GM18511 (cell line): ENCODE data around the gene DUSP22.
A peak's percentile ranks its signal among the peaks of the same experiment; 100 is the strongest.

Experiments
- ATAC-seq: cut with Tn5 transposase; IDR thresholded peaks from one replicate; pipeline ENCODE4 v1.9.1; 2021; ENCODE audit warnings: mild to moderate bottlenecking, moderate library complexity; ENCODE audit not compliant: unreplicated experiment

DUSP22 gene

DNA sequence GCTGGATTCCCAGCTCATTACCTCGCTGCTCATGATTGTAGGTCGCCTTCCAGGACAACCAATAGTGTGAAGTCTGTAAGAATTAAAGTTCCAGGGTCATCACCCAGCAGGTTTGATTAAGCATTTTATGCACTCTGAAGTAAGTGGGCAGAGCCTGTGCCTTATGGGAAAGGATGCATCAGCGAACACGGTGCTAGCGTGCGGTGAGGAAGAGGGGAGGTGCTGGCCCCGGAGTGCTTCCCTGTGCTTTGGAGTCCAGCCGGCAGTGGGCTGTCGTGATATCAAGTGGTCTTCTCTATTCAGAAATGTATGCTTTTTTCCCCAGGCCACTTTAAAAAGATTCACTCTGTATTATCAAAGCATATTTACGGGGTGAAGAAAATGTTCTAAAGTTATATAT, 16.0 kb downstream of the DUSP22 start:
- ATAC-seq, result no peak

DNA sequence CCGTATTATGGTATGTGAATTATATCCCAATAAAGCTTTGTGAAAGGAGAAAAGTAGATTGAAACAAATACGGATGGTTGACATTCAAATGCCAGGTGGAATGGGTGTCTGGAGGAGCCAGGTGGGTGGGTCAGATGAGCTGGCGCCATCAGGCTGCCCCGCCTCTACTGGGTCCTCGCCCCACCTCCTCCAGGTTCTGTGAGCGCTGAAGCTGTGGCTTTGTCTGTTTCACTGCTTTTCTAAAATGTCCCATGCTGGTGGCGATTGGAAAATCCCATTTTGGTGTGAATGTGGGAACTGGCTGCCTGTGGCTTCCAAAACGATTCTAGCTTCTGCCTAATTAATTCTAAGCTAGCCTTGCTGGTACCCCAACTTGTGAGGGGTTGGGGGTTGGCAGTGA, 16.5 kb downstream of the DUSP22 start:
- ATAC-seq, result no peak

DNA sequence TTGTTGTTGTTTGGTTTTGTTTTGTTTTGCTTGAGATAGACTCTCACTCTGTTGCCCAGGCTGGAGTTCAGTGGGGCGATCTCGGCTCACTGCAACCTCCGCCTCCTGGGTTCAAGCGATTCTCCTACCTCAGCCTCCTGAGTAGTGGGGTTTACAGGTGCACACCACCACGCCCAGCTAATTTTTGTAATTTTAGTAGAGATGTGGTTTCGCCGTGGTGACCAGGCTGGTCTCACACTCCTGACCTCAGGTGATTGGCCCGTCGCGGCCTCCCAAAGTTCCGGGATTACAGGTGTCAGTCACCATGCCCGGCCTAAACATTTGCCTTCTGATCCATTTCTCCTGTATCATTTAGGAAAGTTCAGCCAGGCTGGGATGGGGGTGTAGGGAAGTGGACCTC, 17.7 kb downstream of the DUSP22 start:
- ATAC-seq, result no peak

DNA sequence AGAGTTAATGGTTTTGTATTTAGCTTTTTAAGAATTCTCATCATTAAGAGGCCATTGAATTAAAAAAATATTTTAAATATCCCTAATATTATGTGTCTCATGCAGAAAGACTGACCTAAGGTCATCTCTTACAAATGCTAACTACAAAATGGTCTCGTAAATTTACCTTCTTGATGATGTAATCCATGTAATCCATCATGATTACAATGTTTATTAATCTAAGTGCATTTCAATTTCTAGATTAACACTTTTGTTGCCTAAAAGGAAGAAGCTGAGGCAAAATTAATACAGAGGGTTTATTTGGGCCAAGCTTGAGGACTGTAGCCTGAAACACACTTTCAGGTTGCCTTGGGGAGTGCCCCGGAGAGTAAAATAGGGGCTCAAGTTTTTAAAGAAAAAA, 18.4 kb downstream of the DUSP22 start:
- no peak for ATAC-seq

DNA sequence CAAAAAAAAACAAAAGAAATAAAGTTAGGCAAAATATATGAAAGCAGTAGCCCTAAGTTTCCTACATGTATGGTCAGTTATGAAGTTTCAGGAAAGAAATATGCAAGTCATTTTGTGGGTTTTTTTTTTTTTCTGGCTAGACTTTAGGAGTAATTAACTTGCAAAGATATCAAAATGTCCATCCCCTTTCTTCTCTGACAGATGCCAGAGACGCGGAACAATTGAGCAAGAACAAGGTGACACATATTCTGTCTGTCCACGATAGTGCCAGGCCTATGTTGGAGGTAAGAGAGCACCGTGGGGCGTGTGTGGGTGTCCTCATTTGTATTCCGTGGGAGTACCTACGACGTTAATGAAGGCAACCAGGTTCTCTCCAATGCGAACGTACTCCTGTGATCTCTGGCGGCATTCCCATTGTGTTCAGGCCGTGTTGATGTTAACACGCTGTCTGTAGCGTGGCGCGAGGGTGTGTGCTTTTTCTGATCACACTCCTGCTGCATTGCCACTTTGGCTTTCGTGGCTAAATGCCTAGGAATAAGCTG, 19.5 kb downstream of the DUSP22 start:
- no peak for ATAC-seq

DNA sequence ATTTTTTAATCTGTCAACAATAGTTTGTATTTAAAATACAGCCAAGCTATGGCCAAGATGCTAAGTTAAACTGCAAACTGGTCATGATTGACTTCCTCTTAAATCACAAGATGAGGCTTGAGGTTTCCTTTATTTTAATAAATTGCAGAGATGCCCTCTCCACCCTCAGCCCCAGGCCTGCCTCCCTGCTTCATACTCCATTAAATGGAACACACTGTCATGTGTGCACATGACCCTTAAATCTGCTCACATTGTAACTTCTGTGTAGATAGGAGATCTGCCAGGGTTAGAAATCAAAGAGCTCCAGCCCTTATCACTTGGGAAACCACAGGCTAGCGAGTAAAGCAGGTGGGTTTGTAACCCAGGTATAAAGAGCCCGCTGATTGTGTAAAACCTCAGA, 20.8 kb downstream of the DUSP22 start:
- ATAC-seq, result no peak

DNA sequence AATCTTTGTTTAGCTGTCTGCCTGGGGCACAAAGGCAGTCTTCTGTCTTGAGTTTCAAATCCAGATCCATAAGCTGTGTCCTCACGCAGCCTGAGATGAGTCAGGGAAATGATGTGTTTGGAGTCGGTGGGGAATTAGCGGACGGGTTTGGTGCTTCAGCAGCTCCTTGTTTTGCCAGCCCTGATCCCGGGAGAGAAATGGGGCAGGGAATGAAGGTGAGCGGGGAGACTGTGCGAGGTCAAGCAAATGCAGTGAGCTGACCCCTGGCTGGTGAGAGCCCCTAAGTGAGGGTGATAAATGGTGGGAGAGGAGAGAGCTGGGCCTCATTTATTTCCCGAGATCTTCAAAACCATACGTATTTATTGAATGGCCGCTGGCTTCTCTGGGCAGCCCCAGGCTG, 21.6 kb downstream of the DUSP22 start:
- ATAC-seq, result no peak

DNA sequence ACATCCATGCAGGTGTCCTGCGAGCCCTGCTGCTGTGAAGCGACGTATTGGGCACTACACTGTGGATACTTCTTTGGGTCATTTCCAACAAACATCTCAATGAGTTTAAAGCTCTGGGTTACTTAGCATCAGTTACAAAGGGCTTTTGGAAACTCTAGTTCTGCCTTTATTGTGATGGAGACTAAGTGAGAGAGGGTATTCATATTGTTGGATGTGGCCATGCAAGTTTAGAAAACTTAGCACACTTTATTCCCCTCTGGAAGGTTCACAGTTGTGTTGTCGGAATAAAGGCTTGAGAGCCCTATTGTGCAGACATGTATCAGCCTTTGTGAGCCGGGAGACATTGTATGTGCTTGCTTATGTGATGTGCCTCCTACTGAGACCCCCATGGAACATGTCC, 22.1 kb downstream of the DUSP22 start:
- ATAC-seq, result no peak

DNA sequence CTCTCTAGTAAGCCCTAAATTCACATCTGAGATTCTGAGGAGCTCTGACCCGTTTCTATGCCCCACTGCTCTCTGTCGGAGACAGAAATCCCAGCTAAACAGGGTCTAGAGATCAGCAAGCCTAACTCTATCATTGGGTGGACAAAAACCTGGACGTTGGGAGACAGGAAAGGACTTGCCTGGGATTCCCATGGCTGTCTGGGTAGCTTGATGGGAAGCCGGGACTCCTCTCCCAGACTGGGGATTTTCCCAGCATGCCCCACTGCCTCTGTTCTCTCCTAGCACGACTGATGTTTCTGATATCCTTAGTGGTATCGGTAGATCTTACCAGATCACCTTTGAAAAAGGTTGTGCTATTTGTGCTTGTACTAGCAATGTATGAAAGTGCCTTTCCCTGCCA, 22.9 kb downstream of the DUSP22 start:
- ATAC-seq, result no peak

DNA sequence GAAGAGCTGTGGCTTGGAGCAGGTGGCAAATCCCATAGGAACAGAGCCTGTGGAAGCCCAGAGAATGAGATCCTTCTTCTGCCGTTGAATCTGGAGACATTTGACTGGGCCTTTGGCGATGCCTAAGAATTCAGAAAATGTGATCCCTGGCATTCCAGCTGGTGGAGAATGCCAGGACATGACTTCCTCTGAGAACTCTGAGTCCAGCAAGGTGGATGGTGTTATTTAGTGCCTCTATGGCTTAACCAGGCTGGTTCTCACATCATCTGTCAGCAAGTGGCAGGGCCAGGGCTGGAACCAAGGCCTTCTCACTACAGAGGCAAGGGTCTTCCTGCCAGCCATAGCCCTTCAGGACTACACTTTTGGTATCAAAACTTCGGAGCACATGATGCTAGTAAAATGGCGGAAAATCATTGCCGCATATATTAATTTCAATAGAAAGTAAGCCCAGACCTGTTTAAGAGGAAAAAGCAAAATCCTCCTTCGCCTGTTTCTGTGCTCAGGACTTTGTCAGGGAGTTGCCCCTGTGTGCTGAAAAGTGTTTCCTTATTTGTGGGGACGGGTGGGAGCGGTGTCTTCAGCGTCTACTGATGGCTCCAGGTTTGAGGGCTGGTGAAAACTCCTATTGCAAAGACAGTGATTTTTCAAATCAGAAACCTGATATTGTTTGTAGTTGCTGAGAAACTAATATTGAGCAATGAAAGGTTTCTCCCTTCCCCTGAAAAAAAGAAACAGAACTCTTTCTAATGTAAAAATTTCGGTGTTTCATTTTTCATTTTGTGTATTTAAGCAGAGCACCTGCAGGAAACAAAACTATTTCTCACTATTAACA, 23.9 kb downstream of the DUSP22 start:
- ATAC-seq, result no peak

DNA sequence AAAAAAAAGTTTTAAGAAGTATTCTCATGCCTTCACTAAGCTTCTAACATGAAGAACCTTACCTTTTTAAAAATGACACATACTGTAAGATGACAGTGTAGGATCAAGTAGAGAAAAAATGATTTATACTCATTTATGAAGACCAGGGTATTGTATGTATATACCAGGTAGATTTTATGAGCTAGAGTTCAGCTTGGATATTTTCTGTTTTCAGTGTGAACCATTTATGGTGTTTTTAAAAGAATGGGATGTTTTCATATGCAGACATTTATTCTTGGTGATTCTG, 24.4 kb downstream of the DUSP22 start:
- no peak for ATAC-seq

DNA sequence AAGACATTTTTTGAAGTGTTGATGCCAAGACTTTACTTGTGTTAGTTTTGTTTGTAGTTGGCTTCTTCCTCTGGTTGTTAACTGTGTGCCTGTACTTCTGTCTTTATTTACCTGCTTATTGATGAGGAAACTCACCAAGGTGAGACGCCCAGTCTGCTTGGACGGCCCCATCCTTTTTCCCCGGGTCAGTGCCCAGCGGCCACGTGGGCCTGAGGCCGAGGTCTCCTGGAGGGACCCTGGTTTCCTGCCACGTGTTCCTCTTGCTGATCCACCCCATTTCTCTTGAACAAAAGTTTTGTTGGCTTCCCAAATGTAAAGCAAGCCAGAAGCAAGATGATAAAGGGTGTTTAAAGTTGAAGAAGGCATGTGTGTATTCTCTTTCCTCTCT, 24.8 kb downstream of the DUSP22 start:
- ATAC-seq, result no peak

DNA sequence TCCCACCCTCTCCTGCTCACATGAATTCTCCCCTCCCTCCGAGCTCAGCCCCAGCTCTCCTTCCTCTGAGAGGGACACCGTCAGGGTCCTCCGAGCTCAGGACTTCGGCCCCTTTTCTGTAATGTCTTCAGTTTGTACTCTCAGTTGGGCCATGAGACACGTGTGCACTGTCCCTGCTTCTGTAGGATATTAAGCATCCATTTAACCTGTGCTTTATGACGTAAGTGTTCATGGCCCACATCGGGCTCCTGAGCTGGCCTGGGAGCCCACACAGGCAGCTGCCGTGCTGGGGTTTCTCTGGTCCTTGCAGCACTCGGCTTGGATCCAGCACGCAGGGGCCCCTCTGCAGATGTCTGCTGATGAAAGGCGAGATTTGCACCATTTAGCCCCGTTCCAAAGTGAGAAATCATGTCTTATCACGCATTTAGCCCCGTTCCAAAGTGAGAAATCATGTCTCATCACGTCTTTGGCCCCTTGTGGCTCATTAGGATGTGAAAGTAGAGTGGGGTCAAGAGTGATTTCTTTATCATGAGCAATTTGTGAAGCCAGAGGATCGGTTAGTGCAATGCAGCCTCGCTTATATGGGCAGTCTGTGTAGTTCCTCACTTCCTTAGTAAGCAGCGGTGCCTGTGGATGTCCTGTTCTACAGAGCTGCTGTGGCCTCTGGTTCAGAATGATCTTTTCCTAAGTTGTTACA, 25.3 kb downstream of the DUSP22 start:
- ATAC-seq, result peak; percentile 56

DNA sequence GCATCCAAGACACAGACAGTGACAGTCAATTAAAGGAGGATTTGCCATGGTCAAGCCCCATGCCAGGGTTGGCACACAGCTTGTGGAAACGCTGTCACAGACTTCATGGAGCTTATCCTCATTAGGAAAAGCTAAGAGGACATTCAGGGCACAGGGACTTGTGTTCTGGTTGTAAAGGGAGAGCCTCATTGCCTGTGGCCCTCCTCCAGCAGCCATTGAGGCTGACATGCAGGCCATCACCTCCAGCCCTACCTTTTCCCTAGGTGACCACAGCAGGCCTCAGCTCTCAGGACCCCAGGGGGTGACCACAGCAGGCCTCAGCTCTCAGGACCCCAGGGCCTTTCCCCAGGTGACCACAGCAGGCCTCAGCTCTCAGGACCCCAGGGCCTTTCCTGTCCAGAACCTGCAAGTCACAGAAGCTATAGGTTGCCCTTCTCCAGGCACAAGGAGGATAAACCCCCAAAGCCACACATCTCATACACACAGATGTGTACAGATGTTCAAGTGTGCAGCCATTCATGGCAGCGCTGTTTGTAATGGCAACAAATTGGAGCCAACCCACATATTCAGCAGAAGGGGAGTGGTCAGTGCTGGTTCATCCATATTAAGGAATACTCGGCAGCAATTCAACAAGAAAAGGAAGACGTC, 26.1 kb downstream of the DUSP22 start:
- no peak for ATAC-seq

DNA sequence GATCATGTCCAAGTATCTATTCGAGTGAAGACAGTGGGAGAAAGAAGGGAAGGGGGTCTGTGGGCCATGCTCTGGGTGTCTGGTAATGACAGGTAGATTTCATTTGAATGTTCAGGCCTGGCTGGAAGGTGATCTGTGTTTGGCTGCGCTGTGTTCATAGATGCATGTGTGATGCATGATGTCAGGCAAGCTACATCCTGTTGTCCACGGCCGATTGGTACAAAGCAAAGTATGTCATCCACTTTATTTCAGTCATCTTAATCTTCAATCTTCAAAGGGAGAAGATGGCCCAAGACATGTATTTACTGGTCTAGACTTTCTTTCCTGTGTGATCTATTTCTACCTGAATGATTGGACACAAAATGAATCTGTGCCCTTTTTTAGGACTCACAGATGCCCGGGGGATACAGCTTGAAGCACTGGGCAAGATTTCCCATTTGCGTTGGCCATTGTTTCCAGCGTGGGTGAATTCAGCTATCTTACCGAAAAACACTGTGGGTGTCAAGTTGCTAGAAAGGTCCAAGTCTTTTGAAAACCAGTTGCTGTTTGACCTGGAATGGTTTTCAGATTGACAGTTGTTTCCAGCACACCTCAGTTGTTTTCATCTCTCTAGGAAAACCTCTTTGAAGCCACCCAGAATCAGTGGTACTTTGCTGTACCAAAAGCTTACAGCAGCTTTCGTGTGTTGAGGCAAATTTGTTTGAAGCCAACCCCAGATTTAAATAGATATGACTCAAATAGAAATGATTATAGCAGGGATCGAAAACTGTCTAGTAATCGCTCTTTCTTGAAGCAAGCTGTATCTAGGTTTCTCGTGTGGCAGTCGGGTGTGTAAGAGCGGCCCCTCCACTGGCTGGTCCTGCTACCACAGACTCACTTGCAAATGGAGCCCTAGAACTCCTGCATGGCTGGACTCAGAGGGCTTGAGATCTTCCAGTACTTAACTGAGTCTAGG, 27.2 kb downstream of the DUSP22 start:
- ATAC-seq, result peak; percentile 41

DNA sequence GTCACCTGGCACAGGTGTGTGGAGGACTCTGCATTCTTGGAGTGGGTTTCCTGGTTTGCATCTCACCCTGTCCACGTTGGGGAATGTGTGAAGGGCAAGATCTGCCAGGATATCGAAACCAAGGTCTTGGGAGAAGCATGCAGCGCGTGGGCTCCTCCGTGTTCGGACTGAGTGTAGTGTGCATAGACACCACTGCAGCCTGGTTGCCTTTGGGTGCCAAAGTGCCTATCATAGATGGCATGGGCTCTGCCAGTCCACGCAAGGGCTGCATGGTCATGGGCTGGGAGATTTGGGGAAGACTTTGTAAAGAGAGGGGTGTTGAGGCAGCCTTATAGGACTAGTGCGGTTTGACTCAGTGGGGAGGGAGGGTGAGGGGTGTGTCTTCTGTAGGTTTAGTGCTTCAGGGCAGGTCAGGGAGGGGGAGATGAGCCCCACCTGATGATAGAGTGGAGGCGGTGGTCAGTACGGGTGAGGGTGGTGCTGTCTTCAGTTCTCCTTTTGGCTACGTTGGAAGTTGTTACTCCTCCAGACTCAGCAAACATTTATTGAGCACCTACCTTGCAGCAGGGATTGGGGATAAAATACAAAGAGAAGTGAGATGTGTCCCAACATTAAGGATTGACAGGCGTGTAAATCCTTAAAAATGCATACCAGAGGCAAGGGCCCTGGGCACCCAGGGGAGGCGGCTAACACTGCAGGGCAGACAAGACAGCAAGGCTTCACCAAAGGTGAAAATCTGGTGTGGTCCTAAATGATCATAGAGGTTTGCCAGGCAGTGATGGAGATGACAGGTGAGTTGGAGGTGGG, 28.3 kb downstream of the DUSP22 start:
- ATAC-seq, result no peak

DNA sequence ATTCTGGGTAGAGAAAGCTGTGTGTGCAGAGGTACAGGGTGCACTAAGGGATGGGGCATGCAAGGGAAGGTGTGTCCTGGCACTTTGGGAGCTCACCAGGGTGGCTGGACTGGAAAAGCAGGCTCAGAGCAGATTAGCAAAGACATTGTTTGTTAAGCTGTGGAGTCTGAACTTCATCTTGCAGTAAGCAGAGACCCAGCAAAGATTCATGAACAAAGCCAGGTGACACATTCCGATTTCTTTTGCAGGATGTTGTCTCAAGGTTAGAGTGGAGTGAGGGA, 28.8 kb downstream of the DUSP22 start:
- ATAC-seq, result no peak

DNA sequence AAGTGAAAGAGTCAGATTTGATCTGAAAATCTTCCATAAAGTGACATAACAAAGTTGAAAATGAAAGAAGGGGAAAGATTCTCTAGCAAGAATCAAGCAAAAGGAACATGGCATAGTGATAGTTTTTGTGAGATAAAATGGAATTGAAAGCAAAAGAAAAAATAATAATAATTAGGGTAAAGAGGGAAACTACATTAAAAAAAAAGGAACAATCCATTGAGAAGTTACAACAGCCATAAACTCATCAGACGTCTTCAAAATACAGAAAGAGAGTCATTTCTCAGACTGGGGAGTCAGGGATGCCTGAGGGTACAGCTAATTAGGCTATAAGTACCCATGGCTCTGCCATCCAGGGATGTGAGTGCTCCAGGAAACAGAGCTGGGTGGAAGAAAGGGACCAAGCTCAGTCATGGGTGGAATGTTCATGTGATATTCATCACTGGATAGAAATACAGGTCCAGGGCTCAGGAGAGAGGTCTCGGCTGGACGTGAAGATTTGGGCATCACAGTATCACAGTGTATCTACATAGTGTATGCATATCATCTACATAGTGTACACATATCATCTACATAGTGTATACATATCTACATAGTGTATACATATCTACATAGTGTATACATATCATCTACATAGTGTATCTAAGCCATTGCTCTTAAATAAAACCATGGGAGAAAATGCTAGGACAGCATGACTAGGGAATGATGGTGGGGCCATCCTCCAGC, 29.4 kb downstream of the DUSP22 start:
- no peak for ATAC-seq

DNA sequence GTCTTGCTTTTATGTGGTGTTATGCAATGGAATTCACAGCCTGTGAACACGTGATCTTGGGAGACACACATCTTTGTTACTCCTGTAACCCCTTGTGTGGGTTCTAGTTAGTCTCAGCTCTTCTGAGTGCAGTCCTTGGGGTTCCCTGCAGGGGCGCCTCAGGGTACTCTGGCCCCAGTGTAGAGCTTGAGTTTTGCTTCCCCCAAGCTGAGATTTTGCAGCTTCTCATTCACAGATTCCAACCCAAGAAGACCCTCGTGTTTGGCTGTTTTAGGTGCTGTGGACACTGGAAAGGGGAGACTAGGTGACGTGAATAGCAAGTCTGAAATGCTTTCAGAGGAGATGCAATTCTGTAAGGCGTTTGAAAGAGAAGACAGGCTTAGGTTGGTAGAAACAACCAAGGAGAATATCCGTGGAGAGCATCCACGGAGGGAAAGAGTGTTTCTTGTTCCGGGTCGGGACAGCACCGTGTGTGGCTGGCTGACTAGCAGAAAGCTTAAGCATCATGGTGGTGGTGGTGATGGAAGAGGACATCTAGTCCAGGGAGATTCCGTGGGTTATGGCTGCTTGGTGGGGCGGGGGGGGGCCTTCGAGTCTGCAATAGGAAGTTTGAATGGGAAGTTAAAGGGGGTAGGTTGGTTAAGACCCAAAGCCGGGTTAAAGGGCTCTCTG, 30.1 kb downstream of the DUSP22 start:
- no peak for ATAC-seq
